ENCODE results near the gene MACC1. TPM values are rescaled to one million over a fixed set of nuclear protein-coding genes. Genes with fewer than 3 reads are reported as not detected.

The MACC1 gene
- total RNA-seq (2016; rRNA removed; fragmentation: Illumina TruSeq; extraction: Trizol) (0.04 TPM in 1 of 2 replicates, not detected in the other), polyA plus RNA-seq (2011; rRNA removed) (0.01 TPM in 1 of 2 replicates, not detected in the other), polyA minus RNA-seq (2011; rRNA and poly(A)+ RNA removed; ENCODE audit: low replicate concordance) (0.04 and 0.70 TPM in 2 replicates), Bru-seq, nascent RNA (percentile 20 among the genes with signal in this experiment), BruChase-seq, experiment 1, labeled RNA remaining after a 6-hour chase (percentile 15 among the genes with signal in this experiment), BruChase-seq, experiment 2, labeled RNA remaining after a 2-hour chase (percentile 21 among the genes with signal in this experiment)
- total RNA-seq (2016; cell fraction: cytosol; rRNA removed; fragmentation: Illumina TruSeq; extraction: Trizol; ENCODE audit: low read depth): not detected in 2 replicates
- total RNA-seq (2016; cell fraction: insoluble cytoplasmic fraction; rRNA removed; fragmentation: Illumina TruSeq; extraction: Trizol): not detected in 2 replicates
- not detected in 2 replicates for total RNA-seq (2016; cell fraction: membrane; rRNA removed; fragmentation: Illumina TruSeq; extraction: Trizol)
- not detected in 2 replicates for total RNA-seq (2016; cell fraction: nucleus; rRNA removed; fragmentation: Illumina TruSeq; extraction: Trizol)
- not detected in 2 replicates for polyA plus RNA-seq (2011; cell fraction: cytosol; rRNA removed)
- 0.05 TPM in 1 of 2 replicates, not detected in the other for polyA plus RNA-seq (2011; cell fraction: nucleus; rRNA removed)
- 0.01 and 0.04 TPM in 2 replicates for polyA plus RNA-seq (2012)
- not detected in 2 replicates for polyA plus RNA-seq (2016; cell fraction: cytosol; fragmentation: Illumina TruSeq; extraction: Trizol; ENCODE audit: low read depth)
- polyA plus RNA-seq (2016; cell fraction: insoluble cytoplasmic fraction; fragmentation: Illumina TruSeq; extraction: Trizol; ENCODE audit: low read depth): not detected in 2 replicates
- not detected in 2 replicates for polyA plus RNA-seq (2016; cell fraction: membrane; fragmentation: Illumina TruSeq; extraction: Trizol; ENCODE audit: low read depth)
- polyA plus RNA-seq (2016; cell fraction: nucleus; fragmentation: Illumina TruSeq; extraction: Trizol; ENCODE audit: insufficient read depth, low read depth): not detected in 2 replicates
- polyA minus RNA-seq (2011; cell fraction: cytosol; rRNA and poly(A)+ RNA removed): not detected in 2 replicates
- polyA minus RNA-seq (2011; cell fraction: nucleus; rRNA and poly(A)+ RNA removed): not detected in 2 replicates
- long read RNA-seq, experiment 1: 0 reads
- long read RNA-seq, experiment 2: 0 reads

- Histone ChIP-seq H3K27ac (ENCODE audit: extremely low read length, insufficient read depth, low read length) (no peak within 1 kb of the TSS), H3K4me2 (ENCODE audit: low read depth, low read length) (0 out of 2 replicates have a peak within 1 kb of the TSS, but pooled peaks have one; percentile 13), H3K9me3 (ENCODE audit: low read length) (no peaks in the 10 kb centered on the region), H3K79me2 (ENCODE audit: insufficient read depth, low read length) (no peaks in the 10 kb centered on the region), H4K20me1 (ENCODE audit: insufficient read depth, low read length) (no peaks in the 10 kb centered on the region), H2AFZ (ENCODE audit: low read length) (no peak within 1 kb of the TSS), H3K4me1 (ENCODE audit: insufficient read depth, low read length) (peaks cover 44% of the 10 kb centered on the region), H3K36me3 (replicated peaks in 1 of 2; ENCODE audit: control insufficient read depth in 1 of 2, insufficient read depth in 2 of 2, low read length in 2 of 2) (no peaks in the 10 kb centered on the region), H3K9ac (ENCODE audit: insufficient read depth, low read depth, low read length) (no peak within 1 kb of the TSS), H3K27me3 (ENCODE audit: control insufficient read depth in 1 of 2, insufficient read depth in 2 of 2, low read length in 2 of 2) (no peaks in the 10 kb centered on the region), H3K4me3 (replicated peaks in 1 of 3; ENCODE audit: insufficient read depth in 1 of 3, low read depth in 2 of 3, low read length in 3 of 3) (no peak within 1 kb of the TSS)
- no TSS peak for BruUV-seq (replicated peaks)
- TF ChIP-seq ZBTB20 (CRISPR knock-in tag; IDR thresholded peaks at IDR 0.05; ENCODE audit: borderline replicate concordance, low read depth) (no peak), CSRNP1 (CRISPR knock-in tag; IDR thresholded peaks at IDR 0.05) (no peak), HINFP (CRISPR knock-in tag; IDR thresholded peaks at IDR 0.05; ENCODE audit: low read depth) (no peak), ZNF143 (CRISPR knock-in tag; IDR thresholded peaks at IDR 0.05) (0 out of 2 replicates have a peak, but pooled peaks have one; percentile 38), KMT2B (CRISPR knock-in tag; IDR thresholded peaks at IDR 0.05) (no peak)
- ATAC-seq (no peak), DNase-seq (ENCODE audit: low spot score) (no peak), FAIRE-seq (no peak)
- ChIA-PET POLR2A (no interaction called here), CTCF (ENCODE audit: low intra/inter-chr PET ratio, low total read pairs) (no interaction called here)
- in situ Hi-C loops (cut with HindIII; ENCODE audit: extremely low pct_ligation_motif_present, low pct_unique_long_range_greater_than_20kb) (no loop called here), intact Hi-C loops (cut with micrococcal nuclease; ENCODE audit: unreplicated experiment) (loop anchor here (5.0 kb wide), 1 partner anchor 115 kb away; the partner anchor contains the start of gene ITGB8)
- 81% methylated on average over 6 of the region's 6 CpGs for WGBS (ENCODE audit: low lambda C conversion rate)
These were observed at the start of gene MACC1 for GRCh38 chr7:20217193-20217948. TSS of gene MACC1 (minus strand) at chr7:20217384. CDS start at chr7:20161862, 55,522 bp downstream.
